Neuronal stem cell (in vitro differentiated cells): Measurements from ENCODE around the gene MEN1.
A peak's percentile ranks its signal among the peaks of the same experiment; 100 is the strongest.
"Not testable (repeated sequence)": the region's sequence is repeated elsewhere in the genome, so short reads cannot be mapped to it uniquely, and the experiment has no call there.

Experiments used
- DNase-seq: peaks from one replicate; pipeline ENCODE4 v3.0.0-alpha.2; 2013; ENCODE audit warnings: low spot score
- H2AFZ ChIP-seq: one replicate; pipeline ENCODE4 v1.6.1; 2013; ENCODE audit warnings: mild to moderate bottlenecking, low read length, inconsistent platforms
- H2AK5ac ChIP-seq: 2 replicates; pipeline ENCODE4 v1.6.1; 2013; ENCODE audit warnings: low read depth, mild to moderate bottlenecking, inconsistent platforms, low read length, moderate library complexity, mixed read lengths
- H2BK120ac ChIP-seq: 2 replicates; pipeline ENCODE4 v1.6.1; 2013; ENCODE audit warnings: low read depth, mild to moderate bottlenecking, inconsistent platforms, low read length, moderate library complexity, mixed read lengths
- H2BK12ac ChIP-seq: one replicate; pipeline ENCODE4 v1.6.1; 2013; ENCODE audit warnings: low read length, inconsistent platforms
- H2BK15ac ChIP-seq: 2 replicates; pipeline ENCODE4 v1.6.1; 2013; ENCODE audit warnings: mild to moderate bottlenecking, low read length, inconsistent platforms, mixed read lengths
- H2BK5ac ChIP-seq: one replicate; pipeline ENCODE4 v1.6.1; 2013; ENCODE audit warnings: inconsistent platforms, mild to moderate bottlenecking, low read length, moderate library complexity
- H3K14ac ChIP-seq: one replicate; pipeline ENCODE4 v1.6.1; 2013; ENCODE audit warnings: low read length, inconsistent platforms
- H3K18ac ChIP-seq: 2 replicates; pipeline ENCODE4 v1.6.1; 2013; ENCODE audit warnings: low read length, inconsistent platforms
- H3K23ac ChIP-seq: 2 replicates; pipeline ENCODE4 v1.6.1; 2013; ENCODE audit warnings: low read depth, mild to moderate bottlenecking, mixed read lengths, low read length, inconsistent platforms; ENCODE audit not compliant: poor library complexity
- H3K27ac ChIP-seq: replicated peaks from 3 replicates; pipeline ENCODE4 v1.5.1; 2013; ENCODE audit warnings: low read length, inconsistent platforms
- H3K27me3 ChIP-seq, 3 experiments: 2 replicates each; pipeline ENCODE4 v1.6.1; 2013; ENCODE audit warnings: low read length in 3 of 3, mild to moderate bottlenecking in 2 of 3, inconsistent platforms in 1 of 3, low read depth in 1 of 3, mixed read lengths in 1 of 3, moderate library complexity in 1 of 3; ENCODE audit not compliant: control insufficient read depth in 3 of 3, insufficient read depth in 3 of 3
- H3K36me3 ChIP-seq, 2 donors: replicated peaks in 1 of 2; 2 replicates each; pipeline ENCODE4 v1.6.1; 2013; ENCODE audit warnings: low read length in 2 of 2; ENCODE audit not compliant: control insufficient read depth in 2 of 2, insufficient read depth in 2 of 2
- H3K4ac ChIP-seq: 2 replicates; pipeline ENCODE4 v1.6.1; 2013; ENCODE audit warnings: inconsistent platforms, mild to moderate bottlenecking, low read length, moderate library complexity
- H3K4me1 ChIP-seq, 2 donors: 1 replicate in 1 of 2; 2 replicates in 1 of 2; pipeline ENCODE4 v1.6.1; 2013; ENCODE audit warnings: low read length in 2 of 2, low read depth in 1 of 2; ENCODE audit not compliant: control insufficient read depth in 2 of 2, insufficient read depth in 1 of 2
- H3K4me2 ChIP-seq: one replicate; pipeline ENCODE4 v1.6.1; 2013; ENCODE audit warnings: mild to moderate bottlenecking, low read length, inconsistent platforms; ENCODE audit not compliant: insufficient read depth, poor library complexity, severe bottlenecking
- H3K4me3 ChIP-seq, 2 donors: 2 replicates each; pipeline ENCODE4 v1.5.1; 2013; ENCODE audit warnings: low read length in 2 of 2, mild to moderate bottlenecking in 2 of 2, inconsistent platforms in 1 of 2, moderate library complexity in 1 of 2
- H3K79me1 ChIP-seq: one replicate; pipeline ENCODE4 v1.6.1; 2013; ENCODE audit warnings: low read depth, mild to moderate bottlenecking, inconsistent platforms, low read length, moderate library complexity
- H3K9ac ChIP-seq: one replicate; pipeline ENCODE4 v1.6.1; 2013; ENCODE audit warnings: mild to moderate bottlenecking, low read depth, low read length, inconsistent platforms; ENCODE audit not compliant: poor library complexity
- H3K9me3 ChIP-seq, 2 donors: replicated peaks in 1 of 2; 2 replicates each; pipeline versions ENCODE3 to v1.6.1; 2013; ENCODE audit warnings: low read length in 2 of 2, mild to moderate bottlenecking in 2 of 2, inconsistent platforms in 1 of 2, low read depth in 1 of 2, mixed read lengths in 1 of 2, moderate library complexity in 1 of 2; ENCODE audit not compliant: control insufficient read depth in 2 of 2, insufficient read depth in 1 of 2
- H4K8ac ChIP-seq: one replicate; pipeline ENCODE4 v1.6.1; 2013; ENCODE audit warnings: low read depth, mild to moderate bottlenecking, inconsistent platforms, low read length, moderate library complexity
- H4K91ac ChIP-seq: one replicate; pipeline ENCODE4 v1.6.1; 2013; ENCODE audit warnings: low read length, low read depth, mild to moderate bottlenecking, inconsistent platforms; ENCODE audit not compliant: poor library complexity
- WGBS, 2 donors: extraction: QIAGEN DNeasy Blood & Tissue Kit; methylation state at CpG; one replicate each; pipeline ENCODE4 v1.1.7; 2013; ENCODE audit warnings: missing lambda C conversion rate in 2 of 2, mixed read lengths in 1 of 2; ENCODE audit not compliant: insufficient read length in 2 of 2, insufficient replicate concordance in 1 of 2; ENCODE audit errors: extremely low coverage in 2 of 2; 5-methylcytosine and 5-hydroxymethylcytosine counted together

Gene MEN1

GRCh38 chr11:64848826-64849597, 38.7 kb upstream of the MEN1 start:
- no peak overlapping the region for H3K18ac ChIP-seq
- no peak overlapping the region for H2AK5ac ChIP-seq
- no peak overlapping the region for H3K4ac ChIP-seq
- no peak overlapping the region for H3K27ac ChIP-seq
- no peak overlapping the region for H4K91ac ChIP-seq
- DNase-seq = no peak
- no peak overlapping the region for H2BK120ac ChIP-seq
- H2BK5ac ChIP-seq = no peak overlapping the region
- H3K9me3 ChIP-seq = no peaks in the 10 kb centered on the region
- WGBS, 2 donors = no CpG with 5 or more reads among the region's 16 CpGs
- H3K14ac ChIP-seq = no peak overlapping the region
- H2BK15ac ChIP-seq = no peak overlapping the region
- no peak overlapping the region for H3K4me3 ChIP-seq
- H3K27me3 ChIP-seq = peaks cover 0 to 14% (median 4%) of the 10 kb centered on the region in 3 experiments
- H3K4me1 ChIP-seq = peaks cover 3 to 8% of the 10 kb centered on the region in 2 donors
- no peak overlapping the region for H2AFZ ChIP-seq
- H4K8ac ChIP-seq = no peak overlapping the region
- no peak overlapping the region for H3K4me2 ChIP-seq
- no peak overlapping the region for H3K9ac ChIP-seq
- H2BK12ac ChIP-seq = no peak overlapping the region
- no peak overlapping the region for H3K23ac ChIP-seq
- peaks cover 2% of the 10 kb centered on the region for H3K79me1 ChIP-seq
- H3K36me3 ChIP-seq = peaks cover 0 to 9% of the 10 kb centered on the region in 2 donors

- Histone ChIP-seq H2BK15ac (no peak overlapping the region), H3K18ac (no peak overlapping the region), H3K4ac (no peak overlapping the region), H3K36me3 (peaks cover 0 to 7% of the 10 kb centered on the region in 2 donors), H2BK120ac (no peak overlapping the region), H3K4me2 (no peak overlapping the region), H3K14ac (no peak overlapping the region), H2BK12ac (no peak overlapping the region), H2AFZ (no peak overlapping the region), H3K79me1 (peaks cover 2% of the 10 kb centered on the region), H4K8ac (no peak overlapping the region), H3K23ac (no peak overlapping the region), H3K9me3 (no peaks in the 10 kb centered on the region), H4K91ac (no peak overlapping the region), H2AK5ac (no peak overlapping the region), H2BK5ac (no peak overlapping the region), H3K4me3 (no peak overlapping the region), H3K27ac (no peak overlapping the region), H3K4me1 (peaks cover 8% of the 10 kb centered on the region in 2 donors), H3K27me3 (peaks cover 0 to 18% (median 8%) of the 10 kb centered on the region in 3 experiments), H3K9ac (no peak overlapping the region)
- no peak for DNase-seq
- WGBS, 2 donors = no CpG with 5 or more reads among the region's 6 CpGs
Observed at GRCh38 chr11:64848214-64848825, 38.0 kb upstream of the MEN1 start.

- Histone ChIP-seq H3K18ac (no peak overlapping the region), H3K4me3 (no peak overlapping the region), H3K9me3 (no peaks in the 10 kb centered on the region), H3K4me1 (peaks cover 19 to 20% of the 10 kb centered on the region in 2 donors), H2BK5ac (no peak overlapping the region), H3K79me1 (peaks cover 2% of the 10 kb centered on the region), H3K23ac (no peak overlapping the region), H2BK120ac (no peak overlapping the region), H2BK15ac (no peak overlapping the region), H3K4ac (no peak overlapping the region), H4K8ac (no peak overlapping the region), H2AK5ac (no peak overlapping the region), H3K9ac (no peak overlapping the region), H3K27ac (no peak overlapping the region), H3K14ac (no peak overlapping the region), H3K36me3 (no peaks in the 10 kb centered on the region), H3K4me2 (no peak overlapping the region), H4K91ac (no peak overlapping the region), H2BK12ac (no peak overlapping the region), H2AFZ (no peak overlapping the region), H3K27me3 (peaks cover 0 to 18% (median 8%) of the 10 kb centered on the region in 3 experiments)
- no CpG with 5 or more reads among the region's 13 CpGs for WGBS, 2 donors
- DNase-seq = peak; percentile 91
Observed at GRCh38 chr11:64846998-64847666, 36.8 kb upstream of the MEN1 start.

- not testable (repeated sequence) for H3K4ac ChIP-seq, H2BK5ac ChIP-seq, H3K4me3 ChIP-seq, H2AK5ac ChIP-seq, H2BK12ac ChIP-seq, H2BK120ac ChIP-seq, H3K27ac ChIP-seq, H3K18ac ChIP-seq, H3K14ac ChIP-seq, H3K9ac ChIP-seq, H3K4me2 ChIP-seq, H3K79me1 ChIP-seq, H4K91ac ChIP-seq, H3K36me3 ChIP-seq, DNase-seq, H2AFZ ChIP-seq, H4K8ac ChIP-seq, H3K23ac ChIP-seq, H3K9me3 ChIP-seq, H2BK15ac ChIP-seq
- WGBS, 2 donors = no CpG with 5 or more reads among the region's 8 CpGs
- Histone ChIP-seq H3K27me3 (peaks cover 0 to 18% (median 8%) of the 10 kb centered on the region in 3 experiments), H3K4me1 (peaks cover 15 to 20% of the 10 kb centered on the region in 2 donors)
Observed at GRCh38 chr11:64845776-64846129, 35.4 kb upstream of the MEN1 start.
